Spinal cord (tissue), 10 donors: ENCODE results near the gene ONECUT2. TPM values are rescaled to one million over a fixed set of nuclear protein-coding genes. Genes with fewer than 3 reads are reported as not detected.
"Not testable (repeated sequence)": the region's sequence is repeated elsewhere in the genome, so short reads cannot be mapped to it uniquely, and the experiment has no call there.

ENCODE experiments used
- DNase-seq, 6 donors: peaks; one replicate each; pipeline versions ENCODE4 v3.0.0 to v3.0.0-alpha.2; 2013 to 2015; ENCODE audit warnings: low spot score in 6 of 6, low read depth in 4 of 6
- H3K27ac ChIP-seq: one replicate; pipeline ENCODE4 v1.5.1; 2013; ENCODE audit warnings: low read depth, low read length, control low read depth
- H3K27me3 ChIP-seq: one replicate; pipeline ENCODE4 v1.6.1; 2013; ENCODE audit warnings: low read length; ENCODE audit not compliant: control insufficient read depth, insufficient read depth
- H3K36me3 ChIP-seq: one replicate; pipeline ENCODE4 v1.6.1; 2013; ENCODE audit warnings: low read length; ENCODE audit not compliant: control insufficient read depth, insufficient read depth
- H3K4me1 ChIP-seq: one replicate; pipeline ENCODE4 v1.6.1; 2013; ENCODE audit warnings: low read length; ENCODE audit not compliant: control insufficient read depth, insufficient read depth
- H3K4me3 ChIP-seq: one replicate; pipeline ENCODE4 v1.5.1; 2013; ENCODE audit warnings: low read depth, low read length, control low read depth
- H3K9me3 ChIP-seq: one replicate; pipeline ENCODE4 v1.6.1; 2013; ENCODE audit warnings: low read length; ENCODE audit not compliant: control insufficient read depth, insufficient read depth
- WGBS: methylation state at CpG from one replicate; pipeline ENCODE4 v1.1.5; 2013; ENCODE audit warnings: missing lambda C conversion rate; ENCODE audit not compliant: insufficient coverage; 5-methylcytosine and 5-hydroxymethylcytosine counted together
- long read RNA-seq, 4 donors: transcript quantifications; one replicate each; lab custom pipeline, GENCODE V29; 2026
- polyA plus RNA-seq, 2 donors: library from polyadenylated mRNA; unstranded; fragments of 120-200 nt; gene quantifications; one replicate each; pipeline ENCODE4 v1.2.1, GENCODE V29; 2013; ENCODE audit not compliant: insufficient read length in 2 of 2
- total RNA-seq, 2 donors: library from RNA; depleted of rRNA in 1 of 2; stranded (reverse); fragments of 120-200 nt in 1 of 2; fragments of >200 nt in 1 of 2; gene quantifications; one replicate each; pipeline versions ENCODE4 v1.2.3 to v1.2.4, GENCODE V29; 2013 to 2014
- donor health status: healthy.

ONECUT2 gene
- total RNA-seq, result 1 to 10 TPM in 1 of 2 donors, under 1 TPM in 1; 0.99 to 4.5 TPM
- polyA plus RNA-seq, result 1 to 10 TPM; 2.3 to 3.5 TPM
- long read RNA-seq, donor 1, full-length matches to known transcripts, result 1 of 1 reads
- long read RNA-seq, donor 1, partial matches to known transcripts, result 0 of 1 reads
- long read RNA-seq, donor 1, other reads (novel, unspliced or antisense), result 0 of 1 reads
- long read RNA-seq, donor 2, full-length matches to known transcripts, result 2 of 2 reads
- long read RNA-seq, donor 2, partial matches to known transcripts, result 0 of 2 reads
- long read RNA-seq, donor 2, other reads (novel, unspliced or antisense), result 0 of 2 reads
- long read RNA-seq, donor 3, full-length matches to known transcripts, result 2 of 2 reads
- long read RNA-seq, donor 3, partial matches to known transcripts, result 0 of 2 reads
- long read RNA-seq, donor 3, other reads (novel, unspliced or antisense), result 0 of 2 reads
- long read RNA-seq, donor 4, result 0 reads

DNA sequence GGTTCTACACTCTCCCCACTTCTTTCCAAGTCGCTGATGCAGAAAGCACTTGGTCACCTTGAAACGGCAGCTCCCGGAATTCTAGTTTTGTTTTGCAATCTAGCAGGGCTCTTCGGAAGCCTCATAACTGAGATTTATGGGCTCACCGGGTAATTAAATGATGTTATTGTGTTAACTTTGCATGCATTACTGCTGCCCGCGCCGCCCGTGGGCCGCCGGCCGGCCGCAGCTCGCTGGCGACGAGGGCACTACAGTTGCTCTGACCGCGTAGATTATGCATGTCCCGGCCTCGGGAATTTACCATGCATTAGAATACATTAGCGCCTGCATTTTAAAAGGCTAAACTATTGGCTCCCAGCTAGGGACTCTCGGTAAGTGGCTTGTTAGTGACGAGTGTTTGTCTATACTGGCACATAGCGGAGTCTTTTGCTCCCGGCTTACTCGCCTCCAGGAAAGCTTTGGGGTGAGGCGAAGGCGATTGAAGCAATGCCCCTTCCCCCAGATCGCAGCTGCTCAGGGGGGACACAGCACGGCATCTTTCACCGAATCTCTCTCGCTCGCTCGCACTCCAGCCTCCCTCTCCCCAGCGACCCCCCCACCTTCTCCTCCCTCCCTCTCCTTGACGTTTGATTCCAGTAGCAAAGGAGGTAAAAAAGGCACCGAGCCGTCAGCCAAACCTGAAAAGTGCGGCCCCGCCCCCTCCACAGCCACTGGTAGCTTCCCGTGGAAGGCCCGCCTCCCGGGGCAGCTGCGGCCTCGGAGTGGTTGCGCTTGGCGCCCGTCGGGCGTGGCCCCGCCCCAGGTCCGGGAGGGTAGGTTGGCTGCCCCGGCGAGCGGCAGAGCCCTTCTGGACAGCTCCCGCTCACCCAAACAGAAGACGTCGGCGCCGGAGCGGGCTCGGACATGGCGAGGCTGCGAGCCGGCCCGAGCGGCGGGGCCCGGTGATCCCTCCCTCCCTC, at the start of gene ONECUT2:
Gene ONECUT2 (plus strand): TSS at position 839 of the 959 bp plus-strand sequence. CDS start 343 bp downstream, outside the sequence.
- peak in 5 of 6 donors; percentile 85 to 99 (median 93) for DNase-seq
- peak within 1 kb of the TSS; percentile 55 for H3K4me3 ChIP-seq
- H3K27me3 ChIP-seq, result peaks cover 92% of the 10 kb centered on the region
- peaks cover 55% of the 10 kb centered on the region for H3K4me1 ChIP-seq
- WGBS, result under 1% methylated on average over 56 of the region's 69 CpGs
- H3K9me3 ChIP-seq, result no peaks in the 10 kb centered on the region
- no peaks in the 10 kb centered on the region for H3K36me3 ChIP-seq
- H3K27ac ChIP-seq, result no peak within 1 kb of the TSS

DNA sequence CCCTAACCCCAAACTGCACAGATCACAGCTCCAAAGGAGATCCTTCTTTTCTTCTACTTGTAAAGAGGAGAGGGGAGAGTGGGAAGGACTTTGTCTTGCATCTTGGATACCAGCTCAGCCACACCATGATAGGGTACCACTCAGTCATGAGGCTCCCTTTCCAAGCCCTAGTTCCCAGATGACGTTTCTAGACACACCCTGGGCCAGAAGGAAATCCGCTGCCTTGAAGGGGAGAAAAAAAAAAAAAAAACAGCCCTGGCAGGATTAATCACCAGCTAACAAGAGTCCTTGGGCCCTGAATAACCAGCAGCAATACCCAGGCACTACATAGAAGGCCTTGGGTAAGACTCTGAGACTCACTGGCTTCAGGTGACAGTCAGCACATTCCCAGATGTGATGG, 45.9 kb upstream of the ONECUT2 start:
- H3K4me3 ChIP-seq, result no peak overlapping the region
- no CpG with 5 or more reads among the region's 2 CpGs for WGBS

DNA sequence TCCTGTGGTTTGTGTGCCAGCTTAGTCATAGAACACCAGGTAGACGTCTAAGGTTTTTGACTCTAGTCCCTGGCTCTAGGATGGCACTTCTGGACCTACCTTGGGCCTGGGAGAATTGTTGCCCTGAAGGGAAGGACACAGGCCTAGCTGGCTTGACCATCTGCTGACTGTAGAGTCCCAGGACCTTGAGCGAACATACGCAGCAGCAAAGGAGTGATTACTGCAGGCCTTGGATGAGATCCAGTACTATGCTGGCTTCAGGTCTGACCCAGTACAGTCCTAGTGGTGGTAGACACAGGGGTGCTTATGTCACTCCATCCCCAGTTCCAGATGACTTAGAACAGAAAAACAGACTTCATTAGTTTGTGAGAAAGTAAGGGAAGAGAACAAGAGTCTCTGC, 45.1 kb upstream of the ONECUT2 start:
- no peak overlapping the region for H3K4me3 ChIP-seq
- H3K9me3 ChIP-seq, result no peaks in the 10 kb centered on the region
- 52% methylated on average over 3 of the region's 3 CpGs for WGBS
- H3K4me1 ChIP-seq, result no peaks in the 10 kb centered on the region
- H3K36me3 ChIP-seq, result no peaks in the 10 kb centered on the region
- no peak overlapping the region for H3K27ac ChIP-seq
- no peaks in the 10 kb centered on the region for H3K27me3 ChIP-seq
- no peak for DNase-seq

More for the DNA sequence above, 45.9 kb upstream of the ONECUT2 start:
- H3K4me1 ChIP-seq, result no peaks in the 10 kb centered on the region
- no peaks in the 10 kb centered on the region for H3K27me3 ChIP-seq
- H3K36me3 ChIP-seq, result no peaks in the 10 kb centered on the region
- no peaks in the 10 kb centered on the region for H3K9me3 ChIP-seq
- no peak for DNase-seq
- H3K27ac ChIP-seq, result no peak overlapping the region

DNA sequence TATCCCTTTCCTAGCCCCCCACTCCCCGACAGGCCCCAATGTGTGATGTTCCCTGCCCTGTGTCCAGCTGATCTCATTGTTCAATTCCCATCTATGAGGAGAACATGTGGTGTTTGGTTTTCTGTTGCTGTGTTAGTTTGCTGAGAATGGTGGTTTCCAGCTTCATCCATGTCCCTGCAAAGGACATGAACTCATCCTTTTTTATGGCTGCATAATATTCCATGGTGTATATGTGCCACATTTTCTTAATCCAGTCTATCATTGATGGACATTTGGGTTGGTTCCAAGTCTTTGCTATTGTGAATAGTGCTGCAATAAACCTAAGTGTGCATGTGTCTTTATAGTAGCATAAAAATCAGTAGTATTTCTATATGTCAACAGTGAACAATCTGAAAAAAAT, 40.4 kb upstream of the ONECUT2 start:
- not testable (repeated sequence) for H3K27me3 ChIP-seq, H3K27ac ChIP-seq, H3K4me1 ChIP-seq, H3K4me3 ChIP-seq, DNase-seq, H3K36me3 ChIP-seq, H3K9me3 ChIP-seq
- WGBS, result no CpG with 5 or more reads among the region's 1 CpG

DNA sequence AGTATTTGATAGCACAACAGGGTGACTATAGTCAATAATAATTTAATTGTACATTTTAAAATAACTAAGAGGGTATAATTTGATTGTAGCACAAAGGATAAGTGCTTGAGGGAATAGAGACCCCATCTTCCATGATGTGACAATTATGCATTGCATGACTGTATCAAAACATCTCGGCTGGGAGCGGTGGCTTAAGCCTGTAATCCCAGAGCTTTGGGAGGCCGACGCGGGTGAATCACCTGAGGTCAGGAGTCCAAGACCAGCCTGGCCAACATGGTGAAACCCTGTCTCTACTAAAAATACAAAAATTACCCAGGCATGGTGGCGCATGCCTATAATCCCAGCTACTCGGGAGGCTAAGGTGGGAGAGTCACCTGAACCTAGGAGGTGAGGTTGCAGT, 38.3 kb upstream of the ONECUT2 start:
- WGBS, result 96% methylated on average over 5 of the region's 7 CpGs
- not testable (repeated sequence) for H3K27ac ChIP-seq

DNA sequence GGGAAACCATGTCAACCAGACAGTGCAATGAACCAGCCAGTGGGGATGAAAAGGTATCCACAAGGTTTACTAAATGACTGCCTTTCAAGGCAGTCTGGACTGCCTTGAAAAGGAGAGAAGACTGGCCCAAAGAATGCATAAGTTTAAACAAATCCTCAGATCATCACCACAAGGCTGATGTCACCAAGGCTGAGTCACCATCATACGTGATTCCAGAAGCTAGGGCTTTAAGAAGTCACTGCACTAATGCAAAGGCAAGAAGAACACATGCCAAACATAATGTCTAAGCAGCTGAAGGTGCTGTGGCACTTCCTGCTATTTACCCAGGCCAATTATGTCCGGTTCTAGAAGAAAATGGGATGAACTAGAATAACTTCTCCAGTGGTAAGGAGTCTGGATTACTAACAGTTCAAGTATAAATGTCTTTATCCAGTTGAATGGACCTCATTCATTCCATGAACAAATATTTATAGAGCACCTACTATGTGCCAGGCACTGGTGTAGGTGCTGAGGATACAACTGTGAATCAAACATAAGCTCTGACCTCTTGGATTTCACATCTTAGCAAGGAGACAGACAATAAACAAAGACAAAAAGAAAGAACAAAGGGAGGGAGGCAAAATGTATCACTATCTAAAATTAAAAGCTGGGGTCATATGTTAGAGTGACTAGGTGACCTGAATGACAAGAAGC, 37.6 kb upstream of the ONECUT2 start:
- DNase-seq, result no peak
- no CpG with 5 or more reads among the region's 2 CpGs for WGBS
- no peaks in the 10 kb centered on the region for H3K36me3 ChIP-seq
- H3K27ac ChIP-seq, result no peak overlapping the region
- H3K4me3 ChIP-seq, result no peak overlapping the region
- H3K4me1 ChIP-seq, result no peaks in the 10 kb centered on the region
- peaks cover 3% of the 10 kb centered on the region for H3K27me3 ChIP-seq
- H3K9me3 ChIP-seq, result no peaks in the 10 kb centered on the region

More for the DNA sequence above, 38.3 kb upstream of the ONECUT2 start:
- not testable (repeated sequence) for H3K4me3 ChIP-seq, H3K9me3 ChIP-seq, H3K36me3 ChIP-seq, DNase-seq, H3K4me1 ChIP-seq, H3K27me3 ChIP-seq

DNA sequence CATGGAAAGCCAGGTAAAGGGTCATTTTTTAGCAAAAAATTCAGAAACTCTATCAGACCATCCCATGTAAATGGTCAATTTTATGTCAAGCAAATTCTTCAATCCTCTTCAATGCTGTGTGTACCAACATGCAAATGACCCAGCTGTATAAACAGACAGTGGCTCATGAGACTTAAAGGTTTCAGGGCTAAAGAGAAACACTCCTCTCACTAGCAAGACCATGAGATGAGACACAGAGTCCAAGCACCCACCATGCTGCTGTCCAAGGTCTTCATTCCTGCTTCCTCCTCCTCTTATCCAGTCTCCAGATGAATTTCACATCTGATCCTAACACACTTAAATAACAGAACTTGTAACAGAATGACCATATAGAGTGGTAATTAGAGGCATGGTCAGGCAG, 30.8 kb upstream of the ONECUT2 start:
- no peak for DNase-seq
- Histone ChIP-seq H3K36me3 (no peaks in the 10 kb centered on the region), H3K27me3 (no peaks in the 10 kb centered on the region), H3K27ac (no peak overlapping the region), H3K4me1 (no peaks in the 10 kb centered on the region), H3K9me3 (no peaks in the 10 kb centered on the region), H3K4me3 (no peak overlapping the region)

DNA sequence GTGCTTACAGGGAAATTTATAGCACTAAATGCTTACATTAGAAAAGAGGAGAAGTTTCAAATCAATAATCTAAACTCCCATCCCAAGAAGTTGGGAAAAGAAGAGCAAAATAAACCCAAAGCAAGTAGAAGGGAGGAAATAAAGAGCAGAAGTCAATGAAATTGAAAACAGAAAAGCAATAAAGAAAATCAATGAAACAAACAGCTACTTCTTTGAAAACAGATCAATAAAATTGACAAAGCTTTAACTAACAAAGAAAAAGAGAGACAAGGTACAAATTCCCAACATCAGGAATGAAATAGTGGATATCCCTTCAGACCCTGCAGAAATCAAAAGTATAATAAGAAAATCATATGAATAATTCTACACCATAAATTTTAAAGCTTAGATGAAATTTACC, 25.5 kb upstream of the ONECUT2 start:
- Histone ChIP-seq H3K4me3 (no peak overlapping the region), H3K27ac (no peak overlapping the region), H3K9me3 (no peaks in the 10 kb centered on the region), H3K27me3 (no peaks in the 10 kb centered on the region), H3K4me1 (no peaks in the 10 kb centered on the region), H3K36me3 (no peaks in the 10 kb centered on the region)
- no peak for DNase-seq

DNA sequence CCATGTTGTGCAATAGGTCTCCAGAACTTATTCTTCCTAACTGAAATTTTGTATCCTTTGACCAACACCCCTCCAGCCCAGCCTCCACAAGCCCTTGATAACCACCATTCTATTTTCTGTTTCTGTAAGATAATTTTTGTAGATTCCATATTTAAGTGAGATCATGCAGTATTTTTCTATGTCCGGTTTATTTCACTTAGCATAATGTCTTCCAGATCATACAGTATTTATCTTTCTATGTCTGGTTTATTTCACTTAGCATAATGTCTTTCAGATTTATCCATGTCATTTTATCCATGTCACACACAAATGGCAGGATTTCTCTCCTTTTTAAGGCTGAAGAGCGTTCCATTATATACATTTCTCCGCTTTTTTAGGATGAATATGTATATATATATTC, 24.4 kb upstream of the ONECUT2 start:
- Histone ChIP-seq H3K4me3 (no peak overlapping the region), H3K36me3 (no peaks in the 10 kb centered on the region), H3K27ac (no peak overlapping the region), H3K4me1 (no peaks in the 10 kb centered on the region), H3K27me3 (no peaks in the 10 kb centered on the region), H3K9me3 (no peaks in the 10 kb centered on the region)
- WGBS, result no CpG with 5 or more reads among the region's 3 CpGs
- no peak for DNase-seq
